Esophagus muscularis mucosa (tissue), 4 donors: Measurements from ENCODE around the gene KRT86.

Experiments used
- EP300 ChIP-seq: sonication (generic); formaldehyde crosslinking; IDR thresholded peaks from one replicate; pipeline ENCODE4 v1.6.1; 2017; ENCODE audit warnings: antibody characterized with exemption
- POLR2A ChIP-seq: fragments of 450-650 bp; IDR thresholded peaks from one replicate; pipeline ENCODE4 v1.6.1; 2017; ENCODE audit warnings: antibody characterized with exemption, moderate library complexity, mild to moderate bottlenecking, low read depth
- POLR2AphosphoS5 ChIP-seq, 2 donors: sonication (generic); formaldehyde crosslinking; IDR thresholded peaks; one replicate each; pipeline ENCODE4 v1.6.1; 2017; ENCODE audit warnings: antibody characterized with exemption in 2 of 2
- TF ChIP-seq, protein P1 (sequence below), 3 experiments: fragments of 200-600 bp in 2 of 3; fragments of 450-650 bp in 1 of 3; sonication (generic) in 2 of 3; IDR thresholded peaks; one replicate each; pipeline ENCODE4 v1.5.1; 2017 to 2019; ENCODE audit warnings: antibody characterized with exemption in 3 of 3, mild to moderate bottlenecking in 2 of 3, moderate library complexity in 1 of 3

DNA sequence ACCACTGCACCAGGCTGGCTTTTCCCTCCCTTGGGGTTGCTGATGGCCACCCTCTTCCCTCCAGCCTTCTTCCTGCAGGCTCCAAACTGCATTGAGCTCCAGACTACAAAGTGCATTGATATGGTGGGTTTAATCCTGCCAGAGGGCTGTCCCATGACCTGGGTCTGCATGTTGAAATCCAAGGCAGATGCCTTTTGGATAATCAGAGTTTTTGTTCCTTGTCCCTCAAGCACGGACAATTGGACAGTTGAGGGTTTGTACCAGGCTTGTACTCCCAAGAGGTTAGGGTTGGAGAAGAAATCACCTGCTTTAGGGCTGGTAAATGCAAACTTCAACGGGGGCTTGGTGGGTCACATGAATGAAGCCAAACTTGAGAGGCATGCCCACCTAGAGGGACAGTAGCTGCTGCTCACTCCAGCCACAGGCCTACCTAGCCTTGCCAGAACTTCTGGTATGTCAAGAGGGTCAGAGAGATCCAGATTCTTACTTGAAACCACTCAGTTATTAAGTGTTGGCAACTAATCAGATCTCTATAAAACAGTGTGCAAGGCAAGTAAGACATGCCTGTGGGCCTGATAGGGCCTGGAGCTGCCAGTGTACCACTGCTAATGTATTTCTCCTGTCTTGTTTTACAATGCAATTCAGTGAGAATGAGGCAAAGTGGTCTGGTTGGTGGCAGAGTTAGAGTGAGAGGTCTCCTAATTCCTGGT, 68.5 kb downstream of the KRT86 start:
- TF ChIP-seq, protein P1, sequence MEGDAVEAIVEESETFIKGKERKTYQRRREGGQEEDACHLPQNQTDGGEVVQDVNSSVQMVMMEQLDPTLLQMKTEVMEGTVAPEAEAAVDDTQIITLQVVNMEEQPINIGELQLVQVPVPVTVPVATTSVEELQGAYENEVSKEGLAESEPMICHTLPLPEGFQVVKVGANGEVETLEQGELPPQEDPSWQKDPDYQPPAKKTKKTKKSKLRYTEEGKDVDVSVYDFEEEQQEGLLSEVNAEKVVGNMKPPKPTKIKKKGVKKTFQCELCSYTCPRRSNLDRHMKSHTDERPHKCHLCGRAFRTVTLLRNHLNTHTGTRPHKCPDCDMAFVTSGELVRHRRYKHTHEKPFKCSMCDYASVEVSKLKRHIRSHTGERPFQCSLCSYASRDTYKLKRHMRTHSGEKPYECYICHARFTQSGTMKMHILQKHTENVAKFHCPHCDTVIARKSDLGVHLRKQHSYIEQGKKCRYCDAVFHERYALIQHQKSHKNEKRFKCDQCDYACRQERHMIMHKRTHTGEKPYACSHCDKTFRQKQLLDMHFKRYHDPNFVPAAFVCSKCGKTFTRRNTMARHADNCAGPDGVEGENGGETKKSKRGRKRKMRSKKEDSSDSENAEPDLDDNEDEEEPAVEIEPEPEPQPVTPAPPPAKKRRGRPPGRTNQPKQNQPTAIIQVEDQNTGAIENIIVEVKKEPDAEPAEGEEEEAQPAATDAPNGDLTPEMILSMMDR (IDR thresholded peaks at IDR 0.05), result no peak
- TF ChIP-seq POLR2AphosphoS5 (IDR thresholded peaks at IDR 0.05), result no peak
- no peak for TF ChIP-seq EP300
- no peak for TF ChIP-seq POLR2A
